Left ventricle myocardium superior (tissue), 1 donor: ENCODE results near the gene TOP3B. TPM values are rescaled to one million over a fixed set of nuclear protein-coding genes. Genes with fewer than 3 reads are reported as not detected.

Experiments used
- ATAC-seq: fragments of 200-7000 bp; cut with Tn5 transposase; one replicate; pipeline ENCODE4 v1.9.1; 2020; ENCODE audit warnings: mild to moderate bottlenecking, moderate library complexity
- DNase-seq: peaks from one replicate; pipeline ENCODE4 v3.0.0-alpha.2; 2020
- intact Hi-C: fragments of 100-400 bp; cut with micrococcal nuclease; formaldehyde crosslinking; loops from one replicate; pipeline ENCODE4 v1.11.0; 2022
- total RNA-seq: library from RNA; stranded (reverse); fragmentation: NEBNext Ultra II Directional; extraction: Animal tissue kit (Norgen Biotek cat#: 25700); gene quantifications from one replicate; pipeline ENCODE4 v1.2.1, GENCODE V29; 2021
- donor health status: DM: no; HTN: yes; CAD: no; lungs with severe emphysema.

The TOP3B gene
- total RNA-seq, 1 donor from 2014 or later: 13.1 TPM

DNA sequence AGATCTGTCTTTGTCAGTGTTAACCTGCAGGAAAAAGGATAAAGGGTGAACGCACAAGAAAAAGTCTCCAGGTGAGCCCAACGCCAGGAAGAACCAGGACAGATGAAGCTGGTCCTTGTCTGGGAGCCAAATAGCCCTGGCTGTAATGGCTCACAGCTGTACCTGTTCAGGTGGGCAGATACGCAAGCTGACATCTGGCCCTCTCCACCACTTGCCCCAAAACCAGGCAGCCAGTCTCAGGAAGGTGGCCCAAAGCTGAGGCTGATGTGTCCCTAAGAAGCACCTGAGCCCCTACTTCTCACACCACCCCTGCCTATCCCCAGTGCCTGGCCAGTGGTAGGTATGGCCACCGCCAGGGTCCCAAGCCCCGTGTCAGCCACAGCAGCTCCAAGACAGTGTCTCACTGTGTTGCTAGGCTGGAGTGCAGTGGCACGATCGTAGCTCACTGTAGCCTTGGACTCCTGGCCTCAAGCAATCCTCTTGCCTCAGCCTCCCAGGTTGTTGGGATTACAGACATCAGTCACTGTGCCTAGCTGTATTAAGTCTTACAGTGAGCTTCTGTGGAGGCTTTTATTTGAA, 14.8 kb downstream of the TOP3B start:
- intact Hi-C loops: no loop called here
- DNase-seq (no peak), ATAC-seq (no peak)

GRCh38 chr22:21966643-21967516, 15.7 kb downstream of the TOP3B start:
- intact Hi-C loops: no loop called here
- no peak for DNase-seq
- ATAC-seq: no peak

DNA sequence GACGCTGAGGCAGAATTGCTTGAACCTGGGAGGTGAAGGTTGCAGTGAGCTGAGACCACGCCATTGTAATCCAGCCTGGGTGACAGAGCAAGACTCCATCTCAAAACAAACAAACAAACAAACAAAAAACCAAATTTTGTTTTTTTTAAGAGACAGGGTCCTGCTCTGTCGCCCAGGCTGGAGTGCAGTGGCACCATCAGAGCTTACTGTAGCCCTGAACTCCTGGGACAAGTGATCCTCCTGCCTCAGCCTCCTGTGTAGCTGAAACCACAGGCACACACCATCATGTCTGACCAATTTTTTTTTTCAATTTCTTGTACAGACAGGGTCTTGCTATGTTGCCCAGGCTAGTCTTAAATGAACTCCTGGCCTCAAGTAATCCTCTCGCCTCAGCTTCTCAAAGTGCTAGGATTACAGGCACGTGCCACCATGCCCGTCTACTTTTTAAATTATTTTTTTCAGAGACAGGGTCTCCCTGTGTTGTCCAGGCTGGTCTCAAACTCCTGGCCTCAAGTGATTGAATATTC, 16.8 kb downstream of the TOP3B start:
- ATAC-seq (no peak), DNase-seq (no peak)
- intact Hi-C loops: no loop called here

DNA sequence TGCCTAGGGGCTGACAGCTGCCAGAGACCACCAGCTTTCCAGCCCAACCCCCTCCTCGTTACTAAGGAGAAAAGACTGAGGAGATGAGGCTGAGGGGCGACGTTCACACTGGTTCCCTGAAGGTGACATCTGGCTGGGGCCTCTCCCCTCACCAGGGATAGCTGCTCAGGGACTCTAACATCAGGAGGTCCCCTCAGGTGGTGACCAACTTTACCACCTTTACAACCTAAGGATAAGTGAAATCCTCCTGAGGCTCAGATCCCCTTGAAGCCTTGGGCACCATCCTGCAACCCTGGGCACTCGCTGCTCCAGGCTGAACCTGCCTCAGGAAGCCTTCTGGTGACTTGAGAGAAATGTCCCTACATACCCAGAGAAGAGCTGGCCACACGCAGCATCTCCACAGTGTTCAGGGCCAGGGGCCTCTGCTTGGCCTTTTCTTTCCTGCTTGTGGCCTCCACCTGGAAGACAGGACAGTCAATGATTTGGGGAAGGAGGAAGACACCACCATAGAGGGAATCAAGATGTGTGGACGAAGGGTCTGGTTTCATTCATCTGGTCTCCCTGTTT, 17.6 kb downstream of the TOP3B start:
- ATAC-seq (no peak), DNase-seq (no peak)
- intact Hi-C loops: no loop called here

GRCh38 chr22:21964234-21964633, 18.4 kb downstream of the TOP3B start:
- ATAC-seq: no peak
- intact Hi-C loops: no loop called here

GRCh38 chr22:21963790-21964211, 18.8 kb downstream of the TOP3B start:
- DNase-seq: no peak
- no peak for ATAC-seq
- intact Hi-C loops: no loop called here

More at GRCh38 chr22:21964234-21964633, 18.4 kb downstream of the TOP3B start:
- no peak for DNase-seq

- intact Hi-C loops: no loop called here
- ATAC-seq (no peak), DNase-seq (no peak)
Observed at GRCh38 chr22:21963286-21963685, 19.3 kb downstream of the TOP3B start.

DNA sequence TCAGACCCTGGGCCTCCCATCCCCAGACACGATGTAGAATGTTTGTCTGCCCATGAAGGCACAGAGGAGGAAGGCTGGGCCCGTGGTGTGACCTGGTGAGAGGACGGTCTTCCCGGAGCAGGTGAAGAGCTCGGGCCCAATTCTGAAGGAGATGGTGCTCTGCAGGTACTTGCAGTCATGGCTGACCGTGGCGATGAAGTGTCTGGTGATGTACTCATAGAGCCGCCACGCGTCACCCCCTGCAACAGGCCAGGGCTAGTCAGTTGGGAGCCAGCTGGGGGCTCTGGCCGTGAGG, 20.0 kb downstream of the TOP3B start:
- no peak for DNase-seq
- ATAC-seq: no peak
- intact Hi-C loops: no loop called here

DNA sequence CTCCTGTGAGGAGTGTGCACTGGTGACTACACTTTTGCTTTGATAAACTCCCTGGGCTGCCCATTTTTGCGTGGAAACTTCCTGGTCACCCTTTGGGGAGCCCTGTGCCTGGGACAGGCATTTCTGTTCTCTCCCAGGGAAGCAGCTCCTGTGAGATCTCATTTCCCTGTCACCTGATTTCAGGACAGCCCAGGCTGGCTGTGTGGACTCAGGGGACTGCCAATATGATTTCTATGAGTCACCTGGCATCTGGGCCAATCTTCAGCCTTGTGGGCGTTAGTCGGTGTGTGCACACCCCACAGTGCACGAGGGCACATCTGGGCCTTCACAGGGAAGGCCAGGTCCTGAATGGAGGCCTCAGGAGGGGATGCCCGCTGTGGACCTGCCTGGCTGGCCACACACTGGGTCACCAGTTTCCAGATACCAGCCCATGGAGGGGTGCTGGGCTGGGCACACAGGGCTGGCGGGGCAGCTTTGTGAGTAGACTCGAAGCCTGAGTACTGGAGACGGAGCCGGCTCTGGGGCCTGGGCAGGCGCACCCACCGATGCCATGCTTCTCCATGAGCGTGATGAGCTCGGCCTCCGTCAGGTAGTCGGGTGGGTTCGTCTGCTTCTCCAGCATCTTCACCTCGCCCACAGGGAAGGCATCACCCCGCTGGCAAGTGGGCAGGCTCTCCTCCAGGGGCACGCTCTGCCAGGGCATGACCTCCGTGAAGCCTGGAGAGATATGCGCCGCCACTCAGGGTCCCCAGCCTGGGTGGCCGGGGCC, 20.5 kb downstream of the TOP3B start:
- no peak for DNase-seq
- ATAC-seq: peak; percentile 17
- intact Hi-C loops: no loop called here

DNA sequence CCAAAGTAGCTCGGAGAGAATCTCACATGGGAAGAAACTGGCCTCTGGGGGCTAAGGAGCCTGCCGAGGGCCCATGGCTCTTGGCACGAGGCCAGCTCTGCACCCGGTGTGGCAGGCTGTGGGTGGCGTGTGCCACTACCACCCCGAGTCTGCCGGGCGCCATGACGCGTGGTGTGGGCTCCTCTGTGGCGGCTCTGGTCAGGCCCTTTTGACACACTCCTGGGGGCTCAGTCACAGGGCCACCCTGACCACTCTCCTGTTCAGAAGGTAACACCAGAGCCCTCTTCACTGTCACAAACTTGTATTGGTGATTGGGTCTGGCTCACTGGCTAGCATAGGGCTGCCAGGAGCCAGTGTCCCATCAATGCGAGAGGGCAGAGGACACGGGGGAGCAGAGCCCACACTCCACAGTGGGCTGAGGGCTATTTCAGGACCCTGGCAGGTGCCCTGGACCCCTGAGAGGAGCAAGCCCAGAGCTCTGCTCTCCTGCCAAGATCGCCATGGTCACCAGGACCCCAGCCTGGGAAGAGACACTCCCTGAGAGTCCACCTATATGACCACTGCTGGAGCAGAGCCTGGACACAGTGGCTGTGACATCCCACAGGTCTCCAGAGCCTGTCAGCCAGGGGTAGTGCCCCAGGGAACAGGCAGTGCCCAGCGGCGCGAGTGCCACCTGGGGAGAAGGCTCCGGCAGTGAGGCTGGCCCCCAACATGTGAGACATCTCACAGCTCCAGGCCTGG, 21.3 kb downstream of the TOP3B start:
- no peak for DNase-seq
- no peak for ATAC-seq
- intact Hi-C loops: no loop called here

- intact Hi-C loops: no loop called here
- ATAC-seq: no peak
Observed at GRCh38 chr22:21960200-21961126, 22.1 kb downstream of the TOP3B start.

GRCh38 chr22:21959274-21960074, 23.1 kb downstream of the TOP3B start:
- intact Hi-C loops: no loop called here
- no peak for DNase-seq
- no peak for ATAC-seq

More at GRCh38 chr22:21960200-21961126, 22.1 kb downstream of the TOP3B start:
- DNase-seq: no peak

GRCh38 chr22:21958360-21959273, 24.0 kb downstream of the TOP3B start:
- no peak for ATAC-seq

GRCh38 chr22:21952586-21953571, 29.7 kb downstream of the TOP3B start, which contains the start of gene PPM1F:
PPM1F (minus strand) TSS chr22:21952848; CDS start chr22:21946048, 6,800 bp downstream.
- DNase-seq (peak; percentile 94), ATAC-seq (peak; percentile 91)
- intact Hi-C loops: no loop called here

More at GRCh38 chr22:21958360-21959273, 24.0 kb downstream of the TOP3B start:
- intact Hi-C loops: no loop called here
- no peak for DNase-seq
